ENCODE results near the gene IYD. TPM values are rescaled to one million over a fixed set of nuclear protein-coding genes. Genes with fewer than 3 reads are reported as not detected.

The IYD gene
- total and polyA plus RNA-seq, 9 of the 15 experiments (the other 6 are each of a cell fraction or from before 2014, with no cell fraction given): not detected

GRCh38 chr6:150427843-150428242 lies 59.0 kb downstream of the IYD start (continued):
- no peak for TF ChIP-seq ATF2 (CRISPR knock-in tag; IDR thresholded peaks at IDR 0.05)
- no peak for TF ChIP-seq PRMT5 (CRISPR knock-in tag; IDR thresholded peaks at IDR 0.05)
- TF ChIP-seq TCF7L2 (IDR thresholded peaks at IDR 0.05; ENCODE audit: low read depth, low read length): no peak
- no peak for TF ChIP-seq PML (IDR thresholded peaks at IDR 0.05; ENCODE audit: low read length)
- TF ChIP-seq XRCC5 (IDR thresholded peaks at IDR 0.05; ENCODE audit: low read depth, low read length): no peak
- TF ChIP-seq TRIM24 (IDR thresholded peaks at IDR 0.05): no peak
- no peak for TF ChIP-seq NFE2L1 (tag; IDR thresholded peaks at IDR 0.05; ENCODE audit: borderline replicate concordance, low read depth)
- TF ChIP-seq CHAMP1 (IDR thresholded peaks at IDR 0.05): no peak
- no peak for TF ChIP-seq HNRNPH1 (optimal IDR thresholded peaks at IDR 0.05; ENCODE audit: low read depth, low read length)

Data from K562 (cell line).